Activated CD4-positive, CD25-positive, alpha-beta regulatory T cell treated with anti-CD3 and anti-CD28 coated beads, Interleukin-2, amount 50 U/mL, for 16 hours (primary cell): ENCODE data around the gene PRKAR1B.

Source experiments
- DNase-seq: peaks from one replicate; pipeline ENCODE4 v3.0.0-alpha.2; 2020; ENCODE audit warnings: low read depth, low spot score

Gene PRKAR1B

GRCh38 chr7:522071-522950, 204.8 kb downstream of the PRKAR1B start:
- no peak for DNase-seq

- DNase-seq: no peak
These were observed 205.6 kb downstream of the PRKAR1B start for GRCh38 chr7:521221-522070.

DNA sequence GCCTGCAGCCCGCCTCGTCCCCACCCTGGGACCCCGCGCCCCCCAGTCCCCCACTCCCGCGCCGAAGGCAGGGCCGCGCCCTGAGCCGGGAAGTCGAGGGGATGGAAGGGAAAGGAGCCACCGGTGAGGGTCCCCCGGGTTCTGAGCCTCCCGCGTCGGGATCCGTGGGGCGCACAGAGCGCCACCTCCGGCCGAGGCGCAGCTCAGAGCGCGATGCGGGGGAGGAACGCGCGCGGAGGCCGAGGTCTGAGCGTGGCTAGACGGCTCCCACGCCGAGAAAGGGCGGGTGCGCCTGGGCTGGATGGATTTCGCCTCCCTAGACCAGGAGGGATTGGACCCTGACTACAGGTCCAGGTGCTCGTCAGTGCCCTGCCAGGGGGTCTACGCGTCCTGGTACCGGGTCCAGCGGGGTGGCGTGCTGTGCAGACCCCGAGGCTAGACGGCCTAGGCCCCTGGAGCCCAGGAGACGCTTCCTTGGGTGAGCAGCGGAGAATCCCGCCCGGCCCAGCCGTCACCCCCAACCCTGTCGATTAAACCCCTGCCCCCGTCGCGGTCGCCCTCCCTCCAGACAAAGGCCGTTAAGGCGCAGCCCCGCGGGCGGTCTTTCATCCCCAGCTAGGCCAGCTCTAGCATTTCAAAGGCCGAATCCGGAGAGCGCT, 206.4 kb downstream of the PRKAR1B start:
- DNase-seq: no peak

- no peak for DNase-seq
These were observed 207.3 kb downstream of the PRKAR1B start, which contains the start of gene PDGFA for GRCh38 chr7:519484-520390. Gene PDGFA, minus strand, starts transcription at chr7:519846. Its CDS starts 845 bp downstream, at chr7:519001.

DNA sequence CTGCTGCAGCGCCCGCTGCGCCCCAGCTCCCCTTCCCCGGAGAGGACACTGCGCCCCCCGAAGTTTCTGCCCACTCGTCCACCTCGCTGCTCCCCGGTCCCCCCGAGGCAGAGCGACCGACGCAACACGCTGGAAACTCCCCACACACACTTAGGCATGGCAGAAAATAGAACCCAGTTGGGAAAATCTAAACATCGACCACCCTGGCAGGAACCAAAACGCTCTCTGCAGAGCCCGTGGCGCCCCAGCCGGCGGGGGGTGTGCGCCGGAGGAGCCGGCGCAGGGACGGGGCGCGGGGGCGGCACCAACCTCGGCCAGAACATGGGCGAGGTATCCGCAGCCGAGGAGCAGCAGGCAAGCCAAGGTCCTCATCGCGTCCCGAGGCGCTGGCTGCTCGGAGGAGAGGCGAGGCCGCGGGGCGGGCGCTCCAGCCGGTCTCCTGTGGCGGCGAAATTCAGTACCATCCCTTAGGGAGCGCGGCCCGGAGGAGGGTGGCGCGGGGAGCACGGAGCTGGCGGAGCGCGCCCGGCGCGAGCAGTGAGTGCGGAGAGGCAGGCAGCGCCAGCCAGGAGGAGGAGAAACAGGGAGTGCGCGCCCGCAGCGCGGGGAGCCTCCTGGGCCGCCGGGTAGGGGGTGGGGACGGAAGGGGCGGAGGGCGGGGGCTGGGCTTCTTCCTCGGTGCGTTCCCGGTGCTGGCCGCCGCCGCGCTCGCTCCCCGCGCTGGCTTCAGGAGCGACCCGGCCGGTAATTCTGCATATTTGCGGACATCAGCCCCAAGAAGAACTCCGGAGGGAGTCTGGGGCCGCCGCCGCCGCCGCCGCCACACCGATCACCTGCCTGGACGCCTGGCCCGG, 208.2 kb downstream of the PRKAR1B start:
- DNase-seq: no peak

DNA sequence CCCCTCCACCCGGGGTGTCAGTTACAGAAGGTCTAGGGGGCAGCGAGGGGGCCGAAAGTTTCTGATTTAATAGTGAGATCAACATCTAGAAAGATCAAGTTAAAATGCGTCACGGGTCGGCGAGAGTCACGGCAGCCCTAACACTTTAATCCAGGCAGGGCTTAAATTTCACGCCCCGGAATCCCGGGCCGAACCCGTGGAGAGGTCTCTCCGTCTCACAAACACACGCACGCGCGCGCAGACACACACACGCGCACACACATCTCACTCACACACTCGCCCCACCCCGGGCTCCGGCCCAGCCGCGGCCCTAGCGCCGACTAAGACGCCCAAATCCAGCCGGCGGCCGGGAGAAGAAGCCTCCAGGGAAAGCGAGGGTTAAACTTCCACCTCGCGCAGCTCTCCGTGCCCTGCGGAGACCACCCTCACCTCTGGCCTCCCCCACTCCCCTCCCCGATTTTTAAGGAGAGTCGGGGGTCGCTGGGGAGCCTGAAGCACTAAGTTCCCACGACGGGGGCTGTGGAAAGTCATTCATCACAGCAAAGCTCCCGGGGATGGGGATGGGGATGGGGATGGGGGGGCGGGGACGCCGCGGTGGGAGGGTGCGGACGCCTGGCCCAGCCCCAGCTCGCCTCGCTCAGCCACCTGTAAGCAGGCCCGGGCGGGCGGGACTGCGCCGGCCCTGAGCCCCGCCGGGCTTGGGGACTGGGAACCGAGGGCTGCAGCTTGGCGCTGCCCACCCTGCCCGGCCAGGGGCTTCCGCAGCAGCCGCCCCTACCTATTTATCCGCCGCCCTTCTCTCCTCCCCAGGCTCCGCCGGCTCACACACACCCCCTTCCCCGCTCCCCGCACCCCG, 209.1 kb downstream of the PRKAR1B start:
- DNase-seq: no peak

DNA sequence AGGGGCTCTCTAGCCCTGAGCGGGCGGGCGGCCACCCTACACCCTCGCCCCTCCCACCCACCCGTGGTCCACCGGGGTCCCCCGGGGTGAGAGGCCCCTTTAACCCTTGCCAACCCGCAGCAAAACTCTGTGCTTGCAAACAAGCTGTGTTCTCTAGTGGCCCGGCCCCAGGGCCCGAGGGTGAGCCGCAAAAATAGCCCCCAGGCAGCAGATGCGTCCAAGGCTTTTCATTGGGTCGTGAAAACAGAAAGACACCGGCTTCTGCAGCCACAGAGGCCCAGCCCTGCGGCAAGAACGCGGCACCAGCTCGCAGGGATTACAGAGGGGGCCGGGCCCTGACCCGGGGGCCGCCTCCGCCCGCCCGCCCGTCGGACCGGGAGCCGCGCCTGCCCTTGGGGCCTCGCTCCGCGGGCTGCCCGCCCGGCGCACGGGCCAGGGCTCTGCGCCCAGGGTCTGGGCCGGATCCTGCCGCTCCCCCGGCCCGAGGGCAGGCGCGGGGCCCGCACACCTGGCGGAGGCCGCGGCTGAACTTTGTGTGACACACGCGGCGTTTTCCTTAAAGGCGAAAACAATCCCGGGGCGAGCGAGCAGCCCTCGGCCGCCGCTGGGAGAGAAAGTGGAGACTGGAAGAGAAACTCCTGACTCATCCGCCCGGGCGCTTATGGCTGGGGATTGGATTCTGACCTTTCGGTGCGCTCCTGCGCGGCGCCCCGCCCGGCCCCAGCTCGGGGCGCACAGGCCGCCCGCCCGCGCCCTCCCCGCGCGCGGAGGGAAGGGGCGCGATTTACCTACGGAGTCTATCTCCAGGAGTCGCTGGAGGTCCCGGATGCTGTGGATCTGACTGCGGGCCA, 210.2 kb downstream of the PRKAR1B start:
- no peak for DNase-seq

GRCh38 chr7:516216-516605, 210.9 kb downstream of the PRKAR1B start:
- DNase-seq: no peak

- DNase-seq: no peak
These were observed 211.5 kb downstream of the PRKAR1B start for GRCh38 chr7:515628-516027.

DNA sequence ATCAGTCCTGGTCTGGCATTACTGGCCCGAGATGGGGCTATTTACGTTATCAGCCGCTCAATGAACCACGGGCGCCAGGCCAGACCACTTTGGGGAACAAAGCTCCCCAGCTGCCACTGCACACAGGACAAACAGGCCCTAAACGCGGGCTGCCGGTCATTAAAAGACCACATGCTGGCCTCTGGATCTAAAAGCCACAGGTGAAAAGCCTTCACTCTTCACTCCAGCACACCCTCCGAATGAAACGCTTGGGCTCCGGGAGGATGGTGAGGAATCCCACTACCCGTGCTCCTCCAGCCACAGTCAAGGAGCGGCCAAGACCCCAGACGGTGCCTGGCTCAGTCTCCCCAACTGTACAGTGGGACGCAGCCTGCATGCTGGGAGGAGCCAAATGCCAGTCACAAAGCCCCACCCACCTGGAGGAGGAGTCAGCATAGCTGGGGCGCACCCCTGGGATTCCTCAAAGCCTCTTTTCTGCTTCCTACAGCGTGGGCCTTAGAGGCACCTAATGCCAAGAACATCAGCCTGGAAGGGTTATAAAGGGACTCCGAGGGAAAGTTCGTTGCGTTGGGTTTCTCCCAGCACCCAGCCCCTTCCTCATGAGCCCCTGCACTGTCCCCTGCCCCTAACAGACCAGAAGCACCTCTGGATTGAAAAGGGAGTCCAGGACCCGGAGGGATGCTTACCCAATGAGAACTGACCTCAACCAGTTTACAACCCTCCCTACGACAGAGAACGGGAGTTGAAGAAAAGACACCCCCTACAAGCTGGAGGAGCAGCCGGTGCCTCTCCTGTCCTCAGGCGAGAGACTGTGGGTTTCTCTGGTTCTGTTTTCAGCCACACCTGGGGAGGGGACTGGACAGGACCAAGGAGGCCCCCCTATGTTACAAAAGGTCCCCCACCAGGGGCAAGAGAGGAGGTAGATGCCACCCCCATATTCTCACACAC, 212.2 kb downstream of the PRKAR1B start:
- no peak for DNase-seq

GRCh38 chr7:514242-514641, 212.8 kb downstream of the PRKAR1B start:
- DNase-seq: no peak

GRCh38 chr7:513521-514166, 213.4 kb downstream of the PRKAR1B start:
- no peak for DNase-seq

DNA sequence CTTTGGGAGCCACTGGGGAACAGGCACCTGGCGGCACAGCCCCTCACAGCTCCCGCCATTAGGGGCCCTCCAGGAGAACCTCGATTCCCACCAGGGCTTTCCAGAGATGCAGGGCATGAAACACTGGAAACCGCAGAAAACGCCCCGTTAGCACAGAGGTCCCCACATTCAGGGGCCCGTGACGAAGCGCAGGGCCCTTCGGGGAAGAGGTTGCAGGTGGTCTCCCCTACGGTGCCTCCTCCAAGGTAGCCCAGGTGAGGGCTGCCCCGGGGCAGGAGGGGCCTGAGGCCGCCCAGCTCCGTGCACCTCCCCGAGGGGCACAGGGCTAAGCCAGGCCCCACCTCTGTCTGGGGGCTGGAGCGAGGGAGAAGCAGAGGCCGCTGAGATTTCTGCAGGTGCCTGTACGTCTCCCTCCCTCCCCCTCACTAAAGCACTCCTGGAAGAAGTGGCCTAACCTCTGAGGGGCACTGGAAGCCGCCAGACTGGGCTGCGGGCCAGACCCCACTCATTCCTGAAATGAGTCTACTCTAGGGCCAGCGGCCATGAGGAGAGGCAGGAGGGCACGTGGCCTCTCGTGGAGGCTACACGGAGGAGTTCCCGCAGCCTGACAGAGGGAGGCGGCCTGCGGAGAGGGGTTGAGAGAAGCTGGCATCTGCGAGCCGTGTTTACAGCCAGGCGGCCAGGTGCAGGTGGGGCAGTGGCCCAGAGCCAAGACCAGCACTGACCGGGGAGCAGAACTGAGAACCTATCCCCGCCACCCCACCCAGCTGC, 214.4 kb downstream of the PRKAR1B start:
- DNase-seq: no peak

GRCh38 chr7:512146-512510, 215.0 kb downstream of the PRKAR1B start:
- no peak for DNase-seq

GRCh38 chr7:511476-512145, 215.5 kb downstream of the PRKAR1B start:
- no peak for DNase-seq
